Subcutaneous adipose tissue (tissue), 4 donors: ENCODE data around the gene FBXO38. TPM values are rescaled to one million over a fixed set of nuclear protein-coding genes. Genes with fewer than 3 reads are reported as not detected.

Experiments used
- CTCF ChIP-seq: fragments of 450-650 bp; IDR thresholded peaks from one replicate; pipeline ENCODE4 v1.5.1; 2016; ENCODE audit warnings: low read depth, mild to moderate bottlenecking, control low read depth, antibody characterized with exemption, moderate library complexity
- total RNA-seq, 4 donors: library from RNA; depleted of rRNA; stranded (reverse); fragments of >200 nt; gene quantifications; one replicate each; pipeline ENCODE4 v1.1.0, GENCODE V29; 2016

The FBXO38 gene
- total RNA-seq, 4 donors from 2014 or later = 56.3 to 94.7 (median 71.7) TPM

DNA sequence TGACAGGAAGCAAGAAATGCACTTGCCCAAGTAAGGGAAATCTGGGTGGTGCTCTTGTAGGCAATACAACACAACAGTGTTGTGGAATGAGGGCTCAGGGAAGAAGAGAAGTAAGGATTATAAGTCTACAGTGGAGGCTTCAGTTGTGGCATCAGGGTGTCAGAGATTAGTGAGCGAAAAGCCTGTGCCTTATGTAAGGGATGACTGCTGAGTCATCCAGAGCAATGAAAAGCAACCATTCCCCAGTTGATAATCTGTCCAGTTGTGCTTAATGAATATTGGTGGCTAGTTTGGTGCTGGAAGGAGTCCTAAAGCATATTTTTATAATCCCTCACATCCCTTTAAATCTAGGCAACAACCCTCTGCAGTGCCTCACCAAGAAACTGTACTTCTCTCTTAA lies 42.0 kb downstream of the FBXO38 start:
- no peak for TF ChIP-seq CTCF

- TF ChIP-seq CTCF = no peak
These were observed 42.8 kb downstream of the FBXO38 start for GRCh38 chr5:148426514-148426913.

DNA sequence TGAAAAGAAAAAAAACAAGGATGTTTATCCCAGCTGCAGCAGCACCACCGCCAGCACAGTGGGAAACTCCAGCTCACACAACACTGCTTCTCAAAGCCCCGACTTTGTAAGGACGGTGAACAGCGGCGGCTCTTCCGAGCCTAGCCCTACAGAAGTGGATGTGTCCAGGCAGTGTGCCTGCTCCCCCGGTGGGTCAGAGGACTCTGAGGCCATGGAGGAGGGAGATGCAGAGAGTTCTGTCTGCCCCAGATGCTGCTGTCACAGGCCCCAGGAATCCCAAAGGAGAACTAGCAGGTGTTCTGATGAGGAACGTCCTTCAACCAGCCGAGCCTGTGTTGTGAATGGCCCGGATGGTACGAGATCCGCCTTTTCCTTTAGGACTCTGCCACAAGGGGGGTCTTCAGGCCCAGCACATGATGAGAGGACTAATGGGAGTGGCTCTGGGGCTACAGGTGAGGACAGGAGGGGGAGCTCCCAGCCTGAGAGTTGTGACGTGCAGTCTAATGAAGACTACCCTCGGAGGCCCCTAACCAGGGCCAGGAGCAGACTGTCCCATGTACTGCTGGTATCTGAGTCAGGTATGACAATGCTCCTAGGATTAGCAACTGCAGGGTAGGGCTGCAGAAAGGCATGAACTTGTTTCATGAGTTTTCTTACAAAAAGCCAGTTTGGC lies 43.7 kb downstream of the FBXO38 start:
- no peak for TF ChIP-seq CTCF

DNA sequence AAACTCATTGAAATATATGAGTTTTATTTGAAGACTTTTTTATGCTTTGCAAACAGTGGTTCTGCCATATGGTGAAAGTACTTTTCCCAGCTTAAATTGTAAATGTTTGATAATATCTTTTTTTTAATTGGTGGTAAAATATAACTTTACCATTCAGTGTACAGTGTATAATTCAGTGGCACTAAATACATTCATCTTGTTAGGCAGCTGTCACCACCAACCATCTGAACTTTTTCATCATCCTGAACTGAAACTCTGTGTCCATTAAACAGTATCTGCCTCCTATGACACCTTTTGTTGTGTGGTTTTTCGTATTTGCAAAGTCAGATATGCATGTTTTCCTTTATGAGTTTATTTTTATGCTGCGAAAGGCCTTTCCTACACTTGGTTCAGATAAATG lies 45.1 kb downstream of the FBXO38 start:
- TF ChIP-seq CTCF = no peak

DNA sequence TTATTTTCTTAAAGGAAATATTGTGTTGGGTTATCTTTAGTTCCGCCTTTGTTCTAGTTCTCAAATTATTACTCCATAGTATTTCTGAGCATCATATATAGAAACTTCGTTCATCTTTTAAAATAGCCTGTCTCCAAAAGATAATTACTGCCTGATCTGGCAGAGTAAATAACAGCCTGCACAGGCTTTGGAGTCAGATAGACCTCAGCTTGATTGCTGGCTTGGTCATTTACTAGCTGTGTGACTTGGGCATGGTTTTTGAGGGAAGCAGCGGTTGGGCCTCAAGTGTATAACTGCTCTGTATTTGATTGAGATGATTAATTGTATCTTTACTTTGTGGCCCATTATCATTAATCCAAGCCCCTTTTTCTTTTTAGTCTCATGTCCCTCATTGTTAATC lies 50.1 kb downstream of the FBXO38 start:
- TF ChIP-seq CTCF = no peak

GRCh38 chr5:148436029-148436428 lies 52.3 kb downstream of the FBXO38 start:
- TF ChIP-seq CTCF = no peak

DNA sequence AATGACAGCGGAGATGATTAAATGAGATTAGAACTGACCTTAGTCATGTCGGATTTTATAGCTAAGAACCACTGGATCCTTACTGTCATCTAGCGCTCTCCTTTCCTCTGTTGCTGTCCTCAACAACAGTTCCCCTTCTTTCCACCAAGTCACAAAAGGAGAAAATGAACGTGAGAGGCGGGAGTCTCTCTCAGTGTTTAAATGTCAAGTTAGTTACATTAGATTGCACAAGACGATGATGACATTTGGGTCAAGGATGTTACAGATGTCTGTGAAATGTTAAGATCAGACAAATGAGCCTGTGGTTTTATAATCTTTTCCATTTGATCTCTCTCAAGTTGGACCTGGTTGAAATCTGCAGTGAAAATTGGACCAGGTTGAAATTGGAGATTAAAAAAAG lies 53.5 kb downstream of the FBXO38 start:
- TF ChIP-seq CTCF = no peak
